ENCODE measurements around the gene HADHB.
"Not testable (repeated sequence)": the region's sequence is repeated elsewhere in the genome, so short reads cannot be mapped to it uniquely, and the experiment has no call there.

HADHB gene

DNA sequence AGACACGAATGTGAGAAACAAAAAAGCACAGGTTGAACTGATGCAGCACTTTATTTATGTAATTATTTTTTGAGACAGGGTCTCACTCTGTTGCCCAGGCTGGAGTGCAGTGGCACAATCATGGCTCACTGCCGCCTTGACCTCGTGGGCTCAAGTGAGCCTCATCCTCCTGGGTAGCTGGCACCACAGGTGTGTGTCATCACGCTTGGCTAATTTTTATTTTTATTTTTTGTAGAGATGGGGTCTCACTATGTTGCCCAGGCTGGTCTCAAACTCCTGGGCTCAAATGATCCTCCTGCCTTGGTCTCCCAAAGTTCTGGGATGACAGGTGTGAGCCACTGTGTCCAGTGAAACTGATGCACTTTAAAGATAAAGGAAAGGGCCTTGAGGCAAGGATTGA, 84.3 kb downstream of the HADHB start:
- DNase-seq (ENCODE audit: low read depth in 2 of 2) = not testable (repeated sequence)

DNA sequence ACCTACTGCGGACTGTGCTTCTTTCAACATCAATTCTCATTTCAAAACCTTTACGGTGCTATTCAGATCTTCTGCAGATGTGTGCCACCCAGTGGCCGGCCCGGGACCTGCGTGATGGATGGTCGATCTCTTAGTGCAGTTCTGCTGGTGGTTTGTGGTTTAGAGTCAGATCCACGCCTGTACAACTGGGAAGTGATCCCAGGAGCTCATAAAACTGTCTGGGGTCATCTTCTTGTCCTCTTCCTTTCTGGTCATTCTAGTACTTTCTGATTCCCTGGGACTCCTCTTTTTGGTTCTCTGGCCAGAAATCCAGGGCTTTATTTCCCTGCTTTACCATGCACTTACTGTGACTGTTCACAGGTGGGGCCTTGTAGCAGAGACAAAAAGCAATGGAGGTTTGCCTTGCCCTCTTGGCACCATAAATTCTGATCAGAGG, 85.4 kb downstream of the HADHB start:
- DNase-seq (ENCODE audit: low read depth in 2 of 2) = peak; percentile 72 to 78

DNA sequence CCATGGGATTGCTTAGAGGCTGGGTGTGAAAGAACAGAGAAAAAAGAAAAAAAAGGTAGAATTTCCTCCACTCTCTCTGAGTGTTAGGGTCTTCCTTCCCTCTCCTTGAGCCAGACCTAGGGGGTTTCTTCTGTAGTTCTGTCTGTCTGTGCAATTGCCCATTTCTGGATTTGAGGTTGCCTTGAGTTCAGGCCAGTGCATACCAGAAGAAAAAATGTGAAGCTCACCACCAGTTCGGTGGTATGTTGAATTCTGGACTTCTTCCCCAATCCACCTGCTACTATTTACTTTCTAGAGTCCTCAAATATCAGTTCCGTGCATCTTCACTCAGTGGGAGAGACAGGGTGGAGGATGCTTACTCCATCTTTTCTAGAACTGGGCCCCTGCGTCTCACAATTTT, 85.9 kb downstream of the HADHB start:
- no peak for DNase-seq (ENCODE audit: low read depth in 2 of 2)

DNA sequence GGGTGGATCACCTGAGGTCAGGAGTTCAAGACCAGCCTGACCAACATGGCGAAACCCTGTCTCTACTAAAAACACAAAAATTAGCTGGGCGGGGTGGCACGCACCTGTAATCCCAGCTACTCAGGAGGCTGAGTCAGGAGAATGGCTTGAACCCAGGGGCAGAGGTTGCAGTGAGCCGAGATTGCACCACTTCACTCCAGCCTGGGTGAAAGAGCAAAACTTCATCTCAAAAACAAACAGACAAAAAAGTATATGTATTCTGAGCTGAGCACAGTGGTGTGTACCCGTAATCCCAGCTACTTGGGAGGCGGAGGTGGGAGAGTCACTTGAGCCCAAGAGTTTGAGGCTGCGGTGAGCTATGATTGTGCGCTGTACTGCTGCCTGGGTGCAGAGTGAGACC, 86.6 kb downstream of the HADHB start:
- DNase-seq (ENCODE audit: low read depth in 2 of 2) = not testable (repeated sequence)

DNA sequence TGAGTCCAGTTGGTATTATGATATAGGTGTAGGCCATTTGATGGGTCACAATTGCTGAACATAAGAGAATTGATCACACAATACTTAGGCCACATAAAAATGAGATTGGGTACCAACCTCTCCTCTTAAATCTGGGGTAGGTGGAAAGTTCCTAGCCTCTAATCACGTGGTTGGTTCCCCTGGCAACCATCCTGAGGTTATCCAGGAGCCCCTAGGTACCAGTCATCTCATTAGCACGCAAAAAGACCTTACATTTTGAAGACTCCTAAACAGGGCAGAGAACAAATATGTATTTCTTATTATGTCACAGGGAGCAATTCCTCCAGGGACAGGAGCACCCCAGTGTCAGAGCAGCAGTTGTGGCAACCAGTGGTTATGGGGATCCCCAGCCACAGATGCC, 88.6 kb downstream of the HADHB start:
- no peak for DNase-seq (ENCODE audit: low read depth in 2 of 2)

DNA sequence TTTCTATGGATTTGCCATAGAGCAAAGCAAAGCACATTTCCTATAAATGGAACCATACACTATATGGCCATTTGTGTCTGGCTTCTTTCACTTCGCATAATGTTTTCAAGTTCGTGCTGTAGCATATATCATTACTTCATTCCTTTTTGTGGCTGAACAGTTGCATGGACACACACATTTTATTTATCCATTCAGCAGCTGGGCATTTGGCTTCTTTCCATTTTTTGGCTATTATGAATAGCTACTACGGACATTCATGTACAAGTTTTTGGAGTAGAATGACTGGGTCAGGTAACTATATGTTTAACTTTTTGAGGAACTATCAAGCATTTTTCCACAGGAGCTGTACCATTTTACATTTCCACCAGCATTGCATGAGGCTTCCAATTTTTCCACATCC, 90.5 kb downstream of the HADHB start:
- no peak for DNase-seq (ENCODE audit: low read depth in 2 of 2)

DNA sequence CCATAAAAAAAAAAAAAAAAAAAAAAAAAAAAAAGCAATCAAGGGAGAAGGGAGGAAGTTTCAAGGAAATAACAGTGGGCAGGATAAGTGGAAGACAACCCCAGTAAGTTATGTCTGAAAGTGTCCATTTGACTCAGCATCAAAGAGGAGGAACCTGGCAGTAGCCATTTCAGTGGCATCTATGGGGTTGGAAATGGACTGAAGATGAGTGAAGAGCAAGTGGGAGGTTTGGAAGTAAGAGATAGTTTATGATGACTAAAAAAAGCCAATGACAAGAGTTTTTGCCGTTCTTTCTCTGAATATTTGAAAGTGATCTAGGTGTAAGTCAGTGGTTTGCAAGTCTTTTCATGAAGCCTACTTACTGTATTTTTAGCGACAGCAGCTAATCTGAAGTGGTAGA, 92.0 kb downstream of the HADHB start:
- DNase-seq (ENCODE audit: low read depth in 2 of 2) = no peak

DNA sequence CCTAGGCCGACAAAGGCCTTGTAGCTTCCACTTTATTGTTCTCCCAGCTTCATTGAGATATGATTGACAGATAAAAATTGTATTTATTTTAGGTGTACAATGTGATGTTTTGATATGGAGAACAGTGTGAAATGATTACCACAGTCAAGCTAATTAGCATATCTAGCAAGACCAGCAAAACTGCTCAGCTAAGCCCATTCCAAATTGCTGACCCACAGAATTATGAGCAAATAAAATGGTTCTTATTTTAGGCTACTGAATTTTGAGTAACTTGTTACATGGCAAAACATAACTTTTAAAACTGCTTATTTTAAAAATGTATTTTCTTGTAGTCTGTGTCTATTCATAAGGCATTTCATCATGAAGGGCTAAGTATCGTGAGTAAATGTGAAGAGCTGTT, 92.6 kb downstream of the HADHB start:
- DNase-seq (ENCODE audit: low read depth in 2 of 2) = no peak

Measured in stimulated activated CD8-positive, alpha-beta memory T cell treated with anti-CD3 and anti-CD28 coated beads, Interleukin-2, amount 100 ng/mL, for 48 hours (primary cell).